CD4-positive, alpha-beta T cell treated with Interleukin-4 for 1 hour (primary cell): ENCODE results near the gene KRT10.
A peak's percentile ranks its signal among the peaks of the same experiment; 100 is the strongest.
"Not testable (repeated sequence)": the region's sequence is repeated elsewhere in the genome, so short reads cannot be mapped to it uniquely, and the experiment has no call there.

Experiments used
- DNase-seq, 2 donors: peaks; one replicate each; pipeline ENCODE4 v3.0.0-alpha.2; 2020 to 2022

KRT10 gene

DNA sequence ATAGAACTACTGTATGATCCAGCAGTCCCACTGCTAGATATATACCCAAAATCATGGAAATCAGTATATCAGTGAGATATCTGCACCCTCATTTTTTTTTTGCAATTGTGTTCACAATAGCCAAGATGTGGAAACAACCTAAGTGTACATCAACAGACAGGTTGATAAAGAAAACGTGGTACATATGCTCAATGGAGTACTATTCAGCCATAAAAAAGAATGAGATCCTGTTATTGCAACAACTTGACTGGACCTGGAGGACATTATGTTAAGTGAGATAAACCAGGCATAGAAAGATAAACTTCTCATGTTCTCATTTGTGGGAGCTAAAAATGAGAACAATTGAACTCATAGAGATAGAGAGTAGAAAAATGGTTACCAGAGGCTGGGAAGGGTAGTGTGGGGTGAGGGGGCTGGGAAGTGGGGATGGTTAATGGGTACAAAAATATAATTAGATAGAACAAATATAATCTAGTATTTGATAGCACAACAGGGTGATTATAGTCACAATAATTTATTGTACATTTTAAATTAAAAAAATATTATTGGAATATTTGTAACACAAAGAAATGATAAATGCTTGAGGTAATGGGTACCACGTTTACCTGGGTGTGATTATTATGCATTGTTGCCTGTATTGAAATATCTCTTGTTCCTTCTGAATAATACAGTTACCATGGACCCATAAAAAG is 7.8 kb upstream of the KRT10 start:
- DNase-seq = no peak

DNA sequence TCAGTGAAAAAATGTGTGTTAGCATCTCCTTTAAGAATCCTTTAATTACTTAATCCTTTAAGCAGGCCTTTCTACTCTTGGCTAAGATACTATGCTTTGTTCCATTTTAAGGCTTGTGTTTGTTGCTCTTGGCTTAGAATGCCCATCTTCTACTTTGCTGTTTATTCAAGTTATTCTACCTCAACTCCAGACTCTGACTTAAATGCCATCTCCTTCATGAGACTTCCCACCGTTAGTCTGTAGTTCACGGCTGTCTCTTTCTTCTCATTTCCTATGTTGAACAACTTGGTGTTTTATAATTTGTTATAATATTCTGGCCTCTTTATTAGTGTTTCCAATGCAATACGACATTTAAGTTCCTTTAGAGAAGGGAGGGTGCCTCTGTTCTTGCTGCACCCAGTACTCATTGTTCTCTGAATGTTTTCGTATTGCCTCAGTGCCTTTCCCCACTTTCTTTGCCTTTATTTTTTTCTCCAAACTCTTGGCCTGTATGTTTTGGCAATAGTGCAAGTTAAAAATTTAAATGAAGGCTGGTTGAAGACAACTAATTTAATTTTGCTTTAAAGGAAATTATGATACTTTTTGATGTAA is 6.1 kb upstream of the KRT10 start:
- DNase-seq = no peak

GRCh38 chr17:40827746-40828453 is 5.5 kb upstream of the KRT10 start:
- DNase-seq = no peak

DNA sequence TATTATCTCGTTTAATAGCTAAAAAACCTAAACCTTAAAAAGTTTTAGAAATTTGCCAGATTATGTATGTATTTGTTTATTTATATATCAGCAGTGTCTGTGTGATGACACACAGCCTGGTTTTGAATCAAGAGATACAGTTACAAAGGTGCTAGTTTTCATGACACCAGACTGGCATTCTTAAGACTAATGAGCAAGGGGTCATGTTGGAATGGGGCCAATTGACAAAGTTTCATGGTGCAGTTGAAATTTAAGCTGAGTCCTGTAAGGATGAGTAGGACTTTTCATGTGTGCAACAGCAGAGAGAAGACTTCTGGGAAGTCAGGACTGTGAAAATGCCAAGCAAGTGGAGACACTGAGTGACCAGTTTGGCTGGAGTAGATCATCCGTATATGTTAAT is 3.2 kb upstream of the KRT10 start:
- DNase-seq = no peak

- DNase-seq = no peak
Measured at GRCh38 chr17:40824015-40824832, 1.8 kb upstream of the KRT10 start.

GRCh38 chr17:40821536-40821935 is 878 bp downstream of the KRT10 start:
- DNase-seq = no peak

GRCh38 chr17:40820228-40820838 is 2.1 kb downstream of the KRT10 start:
- DNase-seq = no peak

- DNase-seq = no peak
Measured at GRCh38 chr17:40819528-40820125, 2.8 kb downstream of the KRT10 start.

DNA sequence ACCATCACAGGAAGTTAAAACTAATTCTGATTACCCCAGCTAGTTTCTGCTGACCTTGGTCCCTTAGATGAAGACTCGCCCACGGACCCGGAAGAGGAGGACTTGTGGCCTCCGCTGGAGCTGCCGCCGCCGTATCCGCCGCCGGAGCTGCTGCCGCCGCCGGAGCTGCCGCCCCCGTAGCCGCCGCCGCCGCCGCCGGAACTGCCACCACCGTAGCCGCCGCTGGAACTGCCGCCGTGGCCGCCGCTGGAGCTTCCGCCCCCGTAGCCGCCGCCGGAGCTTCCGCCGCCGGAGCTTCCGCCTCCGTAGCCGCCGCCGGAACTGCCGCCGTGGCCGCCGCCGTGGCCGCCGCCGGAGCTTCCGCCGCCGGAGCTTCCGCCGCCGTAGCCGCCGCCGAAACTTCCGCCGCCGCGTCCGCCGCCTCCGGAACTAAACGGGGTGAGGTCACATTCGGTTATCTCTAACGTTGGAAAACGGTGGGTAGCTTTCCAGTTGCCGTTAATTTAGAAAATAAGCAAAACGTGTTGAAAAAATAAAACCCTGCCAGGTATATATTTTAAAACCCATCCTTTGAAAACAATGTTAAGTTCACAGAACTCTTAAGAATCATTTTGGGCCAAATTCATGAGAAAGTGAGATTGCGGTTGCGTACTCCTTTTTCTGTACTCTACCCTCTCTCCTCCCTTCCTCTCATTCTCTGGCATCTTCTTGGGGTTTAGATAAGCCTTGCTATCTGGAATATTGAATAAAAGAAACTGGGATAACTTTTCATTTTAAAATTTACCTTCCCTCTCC is 3.5 kb downstream of the KRT10 start:
- DNase-seq = peak; percentile 87 to 88

DNA sequence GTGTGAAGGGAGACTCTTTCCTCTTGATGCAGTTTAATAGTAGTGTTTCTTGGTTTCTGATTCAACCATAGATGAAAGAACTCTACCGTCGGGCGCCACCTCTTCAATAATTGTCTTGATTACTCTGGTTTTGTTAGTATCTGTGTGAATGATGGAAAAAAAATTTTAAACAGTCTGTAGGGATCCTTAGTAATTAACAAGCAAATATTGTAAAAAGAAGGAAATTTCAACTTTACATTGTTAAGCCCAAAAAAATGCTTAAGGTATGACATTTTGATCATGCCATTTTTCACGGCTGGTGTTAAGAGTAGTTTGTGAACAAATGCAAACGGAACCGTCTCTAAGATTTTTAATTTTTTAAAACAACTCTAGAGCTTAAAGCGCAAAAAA is 4.1 kb downstream of the KRT10 start:
- DNase-seq = no peak

GRCh38 chr17:40817103-40817682 is 5.2 kb downstream of the KRT10 start:
- no peak for DNase-seq

GRCh38 chr17:40816569-40816968 is 5.8 kb downstream of the KRT10 start:
- no peak for DNase-seq

- DNase-seq = no peak
Measured at GRCh38 chr17:40815381-40815780, 7.0 kb downstream of the KRT10 start.

DNA sequence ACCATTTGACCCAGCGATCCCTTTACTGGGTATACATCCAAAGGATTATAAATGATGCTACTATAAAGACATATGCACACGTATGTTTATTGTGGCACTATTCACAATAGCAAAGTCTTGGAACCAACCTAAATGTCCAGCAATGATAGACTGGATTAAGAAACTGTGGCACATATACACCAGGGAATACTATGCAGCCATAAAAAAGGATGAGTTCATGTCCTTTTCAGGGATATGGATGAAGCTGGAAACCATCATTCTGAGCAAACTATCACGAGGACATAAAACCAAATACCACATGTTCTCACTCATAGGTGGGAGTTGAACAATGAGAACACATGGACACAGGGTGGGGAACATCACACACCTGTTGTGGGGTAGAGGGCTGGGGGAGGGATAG is 7.8 kb downstream of the KRT10 start:
- not testable (repeated sequence) for DNase-seq

DNA sequence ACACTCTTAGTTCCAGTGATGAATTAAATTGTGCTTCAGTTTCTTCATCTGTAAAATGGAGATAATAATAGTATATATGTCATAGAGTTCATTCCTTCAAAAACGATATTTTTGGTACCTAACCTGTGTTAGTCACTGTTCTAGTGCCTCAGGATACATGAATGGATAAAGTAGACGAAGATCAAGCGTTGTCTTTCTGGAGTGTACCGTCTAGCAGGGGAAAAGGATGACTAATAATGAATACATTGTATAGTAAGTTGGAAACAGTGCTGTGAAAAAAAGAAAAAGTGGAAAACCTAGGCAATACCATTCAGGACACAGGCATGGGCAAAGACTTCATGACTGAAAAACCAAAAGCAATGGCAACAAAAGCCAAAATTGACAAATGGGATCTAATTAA is 8.6 kb downstream of the KRT10 start:
- DNase-seq = no peak

GRCh38 chr17:40812639-40813038 is 9.8 kb downstream of the KRT10 start:
- no peak for DNase-seq

DNA sequence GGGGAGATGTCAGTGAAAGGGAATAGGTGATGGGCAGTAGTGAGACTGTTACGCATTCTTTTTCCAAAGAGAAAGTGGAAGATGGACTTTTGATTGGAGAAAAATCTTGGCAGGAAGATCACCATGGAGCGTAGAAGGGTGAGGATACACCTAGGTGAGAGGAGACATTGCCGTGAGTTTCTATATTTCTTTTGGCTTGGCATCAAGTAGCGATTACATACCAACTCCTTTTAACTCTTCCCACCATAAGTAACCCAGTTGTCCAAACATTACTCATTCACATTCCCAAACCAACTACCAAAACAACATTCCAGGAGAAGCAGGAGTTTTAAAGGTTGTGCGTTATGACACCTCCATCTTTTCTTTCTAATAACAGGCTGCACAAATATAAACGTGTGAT is 11.9 kb downstream of the KRT10 start:
- DNase-seq = no peak

DNA sequence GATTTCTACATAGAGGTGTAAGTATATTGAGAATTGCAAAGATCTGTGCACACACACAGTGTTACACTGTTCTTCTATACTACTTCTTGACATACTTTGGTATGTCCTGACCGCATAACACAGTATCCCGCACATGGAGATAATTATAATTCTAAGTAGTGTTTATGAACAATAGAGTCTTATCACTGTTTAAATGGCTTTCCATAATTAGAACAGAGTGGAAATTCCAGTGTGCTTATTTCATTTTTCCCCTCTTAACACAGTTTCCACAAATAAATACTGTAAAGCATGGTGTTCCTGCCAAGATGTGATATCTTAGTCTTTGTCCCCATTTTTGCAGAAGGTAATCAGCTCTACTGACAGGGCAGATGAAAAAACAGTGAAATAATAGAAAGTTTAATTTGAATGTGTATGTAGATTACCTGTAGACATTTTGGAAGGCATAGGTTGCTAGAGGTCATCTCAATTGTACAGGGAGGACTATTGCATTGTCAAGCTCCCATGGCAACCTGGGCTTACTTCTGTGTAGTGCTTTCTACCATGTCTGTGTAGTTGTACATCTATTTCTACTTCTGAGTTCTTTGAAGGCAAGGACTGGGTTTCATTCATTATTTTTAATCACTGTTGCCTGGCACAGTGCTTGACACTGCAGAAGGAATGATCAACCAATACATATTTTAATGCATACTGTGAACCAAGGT is 12.5 kb downstream of the KRT10 start:
- DNase-seq = no peak

DNA sequence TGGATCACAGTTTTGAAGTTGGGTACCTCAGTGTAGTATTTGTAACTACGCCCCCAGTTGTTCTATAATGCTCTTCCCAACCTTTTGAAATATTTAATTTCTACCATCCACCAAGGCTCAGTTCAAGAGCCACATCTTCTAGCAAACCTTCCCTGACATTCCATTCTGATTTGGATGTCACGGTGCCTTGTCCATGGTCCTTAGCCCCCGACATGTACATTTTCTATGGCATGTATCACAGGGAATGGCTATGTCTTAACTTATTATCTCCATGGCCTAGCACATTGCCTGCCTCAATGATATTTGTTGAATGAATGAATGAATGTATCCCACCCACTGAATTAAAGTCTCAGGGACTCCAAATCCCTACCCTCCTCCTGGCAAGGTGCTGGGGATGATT is 16.3 kb downstream of the KRT10 start:
- no peak for DNase-seq

DNA sequence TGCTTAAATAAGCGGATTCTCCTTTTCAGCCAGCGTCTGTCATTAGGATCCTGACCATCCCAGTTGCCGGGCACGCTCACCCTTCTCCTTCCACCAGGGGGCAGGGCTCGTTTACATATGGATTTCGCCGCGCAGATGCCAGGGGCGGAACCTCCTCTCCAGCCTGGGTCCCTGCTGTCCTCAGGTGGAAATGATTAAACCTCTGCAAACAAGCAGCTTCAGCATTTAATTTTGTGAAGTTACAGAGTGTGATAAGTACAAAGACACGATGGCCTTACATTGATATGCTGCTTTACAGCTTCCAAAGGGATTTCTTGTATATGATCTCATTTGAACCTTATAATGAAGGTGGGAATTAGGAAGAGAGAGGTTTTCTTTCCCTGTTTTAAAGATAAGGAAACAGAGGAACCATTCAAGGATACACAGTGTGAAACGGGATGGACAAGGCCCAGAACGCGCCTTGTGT is 18.8 kb downstream of the KRT10 start:
- DNase-seq = peak; percentile 74 to 75

DNA sequence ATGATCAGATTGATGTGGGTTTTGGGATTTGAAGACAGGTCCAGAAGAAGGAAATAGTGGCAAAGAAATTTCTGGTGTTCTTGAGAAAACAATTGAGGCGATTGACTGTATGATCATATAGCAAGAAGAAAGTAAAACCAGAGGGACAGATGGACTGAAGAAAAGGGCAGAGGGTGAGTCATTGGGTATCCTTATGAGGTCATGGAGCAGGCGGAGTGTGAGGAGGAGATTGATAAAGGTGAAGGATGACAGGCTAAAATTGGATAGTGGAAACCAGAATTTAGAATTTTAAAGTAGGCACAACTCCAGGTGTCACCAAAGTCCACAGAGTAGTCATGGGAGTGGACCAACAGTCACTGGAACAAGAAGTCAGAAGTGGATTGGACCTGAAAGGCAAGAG is 21.3 kb downstream of the KRT10 start:
- DNase-seq = no peak
